Measurements from ENCODE around the gene KCNJ11. TPM values are rescaled to one million over a fixed set of nuclear protein-coding genes. Genes with fewer than 3 reads are reported as not detected.

Gene KCNJ11
- total RNA-seq, 1 donor from 2014 or later: 1.2 TPM

- TF ChIP-seq, protein P1, sequence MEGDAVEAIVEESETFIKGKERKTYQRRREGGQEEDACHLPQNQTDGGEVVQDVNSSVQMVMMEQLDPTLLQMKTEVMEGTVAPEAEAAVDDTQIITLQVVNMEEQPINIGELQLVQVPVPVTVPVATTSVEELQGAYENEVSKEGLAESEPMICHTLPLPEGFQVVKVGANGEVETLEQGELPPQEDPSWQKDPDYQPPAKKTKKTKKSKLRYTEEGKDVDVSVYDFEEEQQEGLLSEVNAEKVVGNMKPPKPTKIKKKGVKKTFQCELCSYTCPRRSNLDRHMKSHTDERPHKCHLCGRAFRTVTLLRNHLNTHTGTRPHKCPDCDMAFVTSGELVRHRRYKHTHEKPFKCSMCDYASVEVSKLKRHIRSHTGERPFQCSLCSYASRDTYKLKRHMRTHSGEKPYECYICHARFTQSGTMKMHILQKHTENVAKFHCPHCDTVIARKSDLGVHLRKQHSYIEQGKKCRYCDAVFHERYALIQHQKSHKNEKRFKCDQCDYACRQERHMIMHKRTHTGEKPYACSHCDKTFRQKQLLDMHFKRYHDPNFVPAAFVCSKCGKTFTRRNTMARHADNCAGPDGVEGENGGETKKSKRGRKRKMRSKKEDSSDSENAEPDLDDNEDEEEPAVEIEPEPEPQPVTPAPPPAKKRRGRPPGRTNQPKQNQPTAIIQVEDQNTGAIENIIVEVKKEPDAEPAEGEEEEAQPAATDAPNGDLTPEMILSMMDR (IDR thresholded peaks at IDR 0.05; ENCODE audit: partially characterized antibody, unreplicated experiment): no peak
- peaks cover 13% of the 10 kb centered on the region for H3K4me1 Mint-ChIP-seq (ENCODE audit: low read depth, unreplicated experiment)
- peaks cover 10% of the 10 kb centered on the region for H3K27me3 Mint-ChIP-seq (ENCODE audit: unreplicated experiment)
Observed at GRCh38 chr11:17401841-17402240, 13.4 kb upstream of the KCNJ11 start.

GRCh38 chr11:17401316-17401715, 12.9 kb upstream of the KCNJ11 start:
- no peaks in the 10 kb centered on the region for H3K36me3 Mint-ChIP-seq (ENCODE audit: unreplicated experiment)
- no peak for DNase-seq
- TF ChIP-seq, protein P1 (IDR thresholded peaks at IDR 0.05; ENCODE audit: partially characterized antibody, unreplicated experiment): no peak
- H3K4me3 Mint-ChIP-seq (ENCODE audit: unreplicated experiment): no peak overlapping the region
- H3K27ac Mint-ChIP-seq (ENCODE audit: unreplicated experiment): no peak overlapping the region
- peaks cover 11% of the 10 kb centered on the region for H3K9me3 Mint-ChIP-seq (ENCODE audit: unreplicated experiment)
- peaks cover 10% of the 10 kb centered on the region for H3K27me3 Mint-ChIP-seq (ENCODE audit: unreplicated experiment)
- H3K4me1 Mint-ChIP-seq (ENCODE audit: low read depth, unreplicated experiment): peaks cover 13% of the 10 kb centered on the region

More at GRCh38 chr11:17401841-17402240, 13.4 kb upstream of the KCNJ11 start:
- Mint-ChIP-seq H3K27ac (ENCODE audit: unreplicated experiment) (no peak overlapping the region), H3K36me3 (ENCODE audit: unreplicated experiment) (no peaks in the 10 kb centered on the region), H3K9me3 (ENCODE audit: unreplicated experiment) (peaks cover 11% of the 10 kb centered on the region), H3K4me3 (ENCODE audit: unreplicated experiment) (no peak overlapping the region)
- no peak for DNase-seq

- DNase-seq: no peak
- Mint-ChIP-seq H3K9me3 (ENCODE audit: unreplicated experiment) (peaks cover 13% of the 10 kb centered on the region), H3K4me3 (ENCODE audit: unreplicated experiment) (no peak overlapping the region), H3K27ac (ENCODE audit: unreplicated experiment) (no peak overlapping the region), H3K36me3 (ENCODE audit: unreplicated experiment) (no peaks in the 10 kb centered on the region), H3K27me3 (ENCODE audit: unreplicated experiment) (peaks cover 6% of the 10 kb centered on the region), H3K4me1 (ENCODE audit: low read depth, unreplicated experiment) (peaks cover 6% of the 10 kb centered on the region)
- TF ChIP-seq, protein P1 (IDR thresholded peaks at IDR 0.05; ENCODE audit: partially characterized antibody, unreplicated experiment): no peak
Observed at GRCh38 chr11:17400048-17400775, 11.8 kb upstream of the KCNJ11 start.

DNA sequence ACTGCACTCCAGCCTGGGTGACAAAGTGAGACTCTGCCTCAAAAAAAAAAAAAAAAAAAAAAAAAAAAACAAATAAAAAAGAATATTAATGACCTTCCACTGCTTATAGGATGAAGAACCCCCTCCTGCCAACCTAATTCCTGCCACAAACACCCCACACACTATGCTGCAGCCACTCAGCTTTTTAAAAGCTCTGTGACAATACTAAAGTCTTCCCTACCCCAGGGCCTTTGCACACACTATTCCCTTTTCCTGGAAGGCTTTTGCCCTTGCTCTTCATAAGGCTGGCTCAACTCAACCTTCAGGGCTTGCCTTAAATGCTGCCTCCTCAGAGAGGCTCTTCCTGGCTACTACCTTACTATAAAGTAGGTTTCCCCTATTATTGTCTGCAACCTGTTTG, 10.8 kb upstream of the KCNJ11 start:
- no peaks in the 10 kb centered on the region for H3K36me3 Mint-ChIP-seq (ENCODE audit: unreplicated experiment)
- peaks cover 8% of the 10 kb centered on the region for H3K27me3 Mint-ChIP-seq (ENCODE audit: unreplicated experiment)
- H3K27ac Mint-ChIP-seq (ENCODE audit: unreplicated experiment): no peak overlapping the region
- DNase-seq: no peak
- H3K9me3 Mint-ChIP-seq (ENCODE audit: unreplicated experiment): peaks cover 13% of the 10 kb centered on the region
- no peaks in the 10 kb centered on the region for H3K4me1 Mint-ChIP-seq (ENCODE audit: low read depth, unreplicated experiment)
- TF ChIP-seq, protein P1 (IDR thresholded peaks at IDR 0.05; ENCODE audit: partially characterized antibody, unreplicated experiment): no peak
- H3K4me3 Mint-ChIP-seq (ENCODE audit: unreplicated experiment): no peak overlapping the region

GRCh38 chr11:17397311-17398002, 9.0 kb upstream of the KCNJ11 start:
- TF ChIP-seq, protein P1 (IDR thresholded peaks at IDR 0.05; ENCODE audit: partially characterized antibody, unreplicated experiment): no peak

More at GRCh38 chr11:17397311-17398002, 9.0 kb upstream of the KCNJ11 start:
- no peaks in the 10 kb centered on the region for H3K36me3 Mint-ChIP-seq (ENCODE audit: unreplicated experiment)
- H3K27ac Mint-ChIP-seq (ENCODE audit: unreplicated experiment): no peak overlapping the region
- DNase-seq: no peak
- H3K4me1 Mint-ChIP-seq (ENCODE audit: low read depth, unreplicated experiment): no peaks in the 10 kb centered on the region
- H3K27me3 Mint-ChIP-seq (ENCODE audit: unreplicated experiment): peaks cover 10% of the 10 kb centered on the region
- H3K4me3 Mint-ChIP-seq (ENCODE audit: unreplicated experiment): no peak overlapping the region
- peaks cover 11% of the 10 kb centered on the region for H3K9me3 Mint-ChIP-seq (ENCODE audit: unreplicated experiment)

Measured in glutamatergic neuron (in vitro differentiated cells).